Measurements from ENCODE around the gene PRM3.

- TF ChIP-seq POLR2A (IDR thresholded peaks at IDR 0.05) (no peak), EP300 (IDR thresholded peaks at IDR 0.05) (no peak)
- TF ChIP-seq, protein P1, sequence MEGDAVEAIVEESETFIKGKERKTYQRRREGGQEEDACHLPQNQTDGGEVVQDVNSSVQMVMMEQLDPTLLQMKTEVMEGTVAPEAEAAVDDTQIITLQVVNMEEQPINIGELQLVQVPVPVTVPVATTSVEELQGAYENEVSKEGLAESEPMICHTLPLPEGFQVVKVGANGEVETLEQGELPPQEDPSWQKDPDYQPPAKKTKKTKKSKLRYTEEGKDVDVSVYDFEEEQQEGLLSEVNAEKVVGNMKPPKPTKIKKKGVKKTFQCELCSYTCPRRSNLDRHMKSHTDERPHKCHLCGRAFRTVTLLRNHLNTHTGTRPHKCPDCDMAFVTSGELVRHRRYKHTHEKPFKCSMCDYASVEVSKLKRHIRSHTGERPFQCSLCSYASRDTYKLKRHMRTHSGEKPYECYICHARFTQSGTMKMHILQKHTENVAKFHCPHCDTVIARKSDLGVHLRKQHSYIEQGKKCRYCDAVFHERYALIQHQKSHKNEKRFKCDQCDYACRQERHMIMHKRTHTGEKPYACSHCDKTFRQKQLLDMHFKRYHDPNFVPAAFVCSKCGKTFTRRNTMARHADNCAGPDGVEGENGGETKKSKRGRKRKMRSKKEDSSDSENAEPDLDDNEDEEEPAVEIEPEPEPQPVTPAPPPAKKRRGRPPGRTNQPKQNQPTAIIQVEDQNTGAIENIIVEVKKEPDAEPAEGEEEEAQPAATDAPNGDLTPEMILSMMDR (IDR thresholded peaks at IDR 0.05), result no peak
Measured at GRCh38 chr16:11283820-11284248, 10.4 kb upstream of the PRM3 start.

Measured in ovary (tissue), 3 donors.